ENCODE measurements around the gene WSCD1. TPM values are rescaled to one million over a fixed set of nuclear protein-coding genes. Genes with fewer than 3 reads are reported as not detected.

Gene WSCD1
- total and polyA plus RNA-seq, 2 donors (not counting 3 experiments of a cell fraction or from before 2014, with no cell fraction given), result 21.5 to 49.4 TPM

DNA sequence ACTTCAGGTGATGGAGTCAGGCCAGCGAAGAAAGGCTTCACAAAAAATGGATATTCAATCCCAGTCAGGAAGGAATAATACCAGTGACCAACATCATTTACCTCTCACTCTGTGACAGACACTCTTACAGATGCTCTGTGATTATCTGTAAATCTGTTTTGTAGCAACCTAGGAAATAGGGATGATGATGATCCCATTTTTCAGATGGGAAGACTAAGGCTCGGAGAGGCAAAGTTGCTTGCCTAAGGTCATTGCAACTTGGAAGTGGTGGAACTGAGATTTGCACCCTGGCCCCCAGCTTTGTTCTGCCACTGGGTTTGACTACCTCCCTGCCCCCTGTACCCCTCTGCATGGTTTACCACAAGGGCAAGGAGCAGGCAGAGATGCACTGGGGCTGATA lies 14.1 kb upstream of the WSCD1 start:
- Histone ChIP-seq H3K27ac (ENCODE audit: insufficient read depth, low read depth, low read length) (no peak overlapping the region), H3K9ac (replicated peaks; ENCODE audit: extremely low read depth, insufficient read depth, low read length) (no peak overlapping the region), H3K4me1 (ENCODE audit: control insufficient read depth, extremely low read depth, insufficient read depth, low read length) (no peaks in the 10 kb centered on the region), H3K27me3 (ENCODE audit: control insufficient read depth in 2 of 2, insufficient read depth in 2 of 2, low read length in 2 of 2) (no peaks in the 10 kb centered on the region), H3K9me3 (replicated peaks; ENCODE audit: control insufficient read depth, insufficient read depth, low read length) (no peaks in the 10 kb centered on the region), H3K9me1 (replicated peaks; ENCODE audit: control insufficient read depth, extremely low read depth, insufficient read depth, low read length) (no peaks in the 10 kb centered on the region), H4K20me1 (replicated peaks; ENCODE audit: control insufficient read depth, extremely low read depth, insufficient read depth, low read length) (no peaks in the 10 kb centered on the region), H3K79me2 (ENCODE audit: control insufficient read depth, insufficient read depth, low read length) (no peaks in the 10 kb centered on the region), H3K4me2 (ENCODE audit: insufficient read depth, low read length) (no peak overlapping the region), H3K4me3 (replicated peaks in 1 of 3; ENCODE audit: insufficient read depth in 1 of 3, low read depth in 1 of 3, low read length in 3 of 3) (no peak overlapping the region), H2AFZ (ENCODE audit: low read depth, low read length) (no peak overlapping the region), H3K36me3 (ENCODE audit: control insufficient read depth in 2 of 2, extremely low read depth in 1 of 2, insufficient read depth in 2 of 2, low read length in 2 of 2) (no peaks in the 10 kb centered on the region)
- FAIRE-seq (no peak), DNase-seq (ENCODE audit: low read depth, low spot score) (no peak)
- intact Hi-C loops (cut with micrococcal nuclease) (no loop called here), dilution Hi-C loops (cut with MboI; ENCODE audit: extremely low pct_ligation_motif_present, low sequenced_read_pairs) (no loop called here)
- CTCF ChIA-PET, result interaction anchor here (1.6 kb wide), 1 partner anchor 13 kb away, joined by 5 read pairs; no protein-coding TSS in a partner anchor
- POLR2A ChIA-PET, result interaction anchor here (0.6 kb wide), 1 partner anchor 97 kb away, joined by 4 read pairs; no protein-coding TSS in a partner anchor
- BruUV-seq (replicated peaks), result no TSS peak
- no peak for TF ChIP-seq GATA2 (IDR thresholded peaks at IDR 0.05; ENCODE audit: insufficient read depth, insufficient read length, low read depth, low read length)
- no peak for TF ChIP-seq POLR2AphosphoS5 (IDR thresholded peaks at IDR 0.05; ENCODE audit: insufficient read depth, low read depth, low read length)
- TF ChIP-seq FOS (IDR thresholded peaks at IDR 0.05; ENCODE audit: borderline replicate concordance, insufficient read depth, low read length), result no peak
- no peak for TF ChIP-seq MAX (IDR thresholded peaks at IDR 0.05; ENCODE audit: insufficient read depth, insufficient read length)
- TF ChIP-seq JUN (IDR thresholded peaks at IDR 0.05; ENCODE audit: borderline replicate concordance, insufficient read depth, insufficient read length, low read depth), result no peak
- TF ChIP-seq POLR2A (IDR thresholded peaks at IDR 0.05; ENCODE audit: low read depth, low read length), result no peak

GRCh38 chr17:6057562-6057961 lies 12.6 kb upstream of the WSCD1 start:
- FAIRE-seq (no peak), DNase-seq (ENCODE audit: low read depth, low spot score) (no peak)
- H3K9me1 ChIP-seq (replicated peaks; ENCODE audit: control insufficient read depth, extremely low read depth, insufficient read depth, low read length), result no peaks in the 10 kb centered on the region
- no peak for TF ChIP-seq POLR2A (IDR thresholded peaks at IDR 0.05; ENCODE audit: low read depth, low read length)
- TF ChIP-seq FOS (IDR thresholded peaks at IDR 0.05; ENCODE audit: borderline replicate concordance, insufficient read depth, low read length), result no peak
- no peak for TF ChIP-seq EZH2 (IDR thresholded peaks at IDR 0.05; ENCODE audit: borderline replicate concordance, low read depth, low read length, severe bottlenecking)
- TF ChIP-seq, protein P1, sequence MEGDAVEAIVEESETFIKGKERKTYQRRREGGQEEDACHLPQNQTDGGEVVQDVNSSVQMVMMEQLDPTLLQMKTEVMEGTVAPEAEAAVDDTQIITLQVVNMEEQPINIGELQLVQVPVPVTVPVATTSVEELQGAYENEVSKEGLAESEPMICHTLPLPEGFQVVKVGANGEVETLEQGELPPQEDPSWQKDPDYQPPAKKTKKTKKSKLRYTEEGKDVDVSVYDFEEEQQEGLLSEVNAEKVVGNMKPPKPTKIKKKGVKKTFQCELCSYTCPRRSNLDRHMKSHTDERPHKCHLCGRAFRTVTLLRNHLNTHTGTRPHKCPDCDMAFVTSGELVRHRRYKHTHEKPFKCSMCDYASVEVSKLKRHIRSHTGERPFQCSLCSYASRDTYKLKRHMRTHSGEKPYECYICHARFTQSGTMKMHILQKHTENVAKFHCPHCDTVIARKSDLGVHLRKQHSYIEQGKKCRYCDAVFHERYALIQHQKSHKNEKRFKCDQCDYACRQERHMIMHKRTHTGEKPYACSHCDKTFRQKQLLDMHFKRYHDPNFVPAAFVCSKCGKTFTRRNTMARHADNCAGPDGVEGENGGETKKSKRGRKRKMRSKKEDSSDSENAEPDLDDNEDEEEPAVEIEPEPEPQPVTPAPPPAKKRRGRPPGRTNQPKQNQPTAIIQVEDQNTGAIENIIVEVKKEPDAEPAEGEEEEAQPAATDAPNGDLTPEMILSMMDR (IDR thresholded peaks at IDR 0.05; ENCODE audit: extremely low read depth in 1 of 2, insufficient read depth in 1 of 2, low read depth in 1 of 2, low read length in 2 of 2), result no peak
- TF ChIP-seq MAX (IDR thresholded peaks at IDR 0.05; ENCODE audit: insufficient read depth, insufficient read length), result no peak
- TF ChIP-seq POLR2AphosphoS5 (IDR thresholded peaks at IDR 0.05; ENCODE audit: insufficient read depth, low read depth, low read length), result no peak
- TF ChIP-seq MYC (IDR thresholded peaks at IDR 0.05; ENCODE audit: low read depth, low read length), result no peak
- TF ChIP-seq JUN (IDR thresholded peaks at IDR 0.05; ENCODE audit: borderline replicate concordance, insufficient read depth, insufficient read length, low read depth), result no peak
- TF ChIP-seq GATA2 (IDR thresholded peaks at IDR 0.05; ENCODE audit: insufficient read depth, insufficient read length, low read depth, low read length), result no peak
- H3K27me3 ChIP-seq (ENCODE audit: control insufficient read depth in 2 of 2, insufficient read depth in 2 of 2, low read length in 2 of 2), result no peaks in the 10 kb centered on the region
- no peaks in the 10 kb centered on the region for H3K79me2 ChIP-seq (ENCODE audit: control insufficient read depth, insufficient read depth, low read length)
- H3K36me3 ChIP-seq (ENCODE audit: control insufficient read depth in 2 of 2, extremely low read depth in 1 of 2, insufficient read depth in 2 of 2, low read length in 2 of 2), result no peaks in the 10 kb centered on the region
- no peak overlapping the region for H3K9ac ChIP-seq (replicated peaks; ENCODE audit: extremely low read depth, insufficient read depth, low read length)
- ChIA-PET POLR2A (no interaction called here), CTCF (interaction anchor here (1.0 to 1.3 kb wide), 2 partner anchors 11 to 13 kb away, joined by 4 to 6 read pairs; no protein-coding TSS in a partner anchor)
- peaks cover 4% of the 10 kb centered on the region for H3K4me1 ChIP-seq (ENCODE audit: control insufficient read depth, extremely low read depth, insufficient read depth, low read length)
- dilution Hi-C loops (cut with MboI; ENCODE audit: extremely low pct_ligation_motif_present, low sequenced_read_pairs), result no loop called here
- intact Hi-C loops (cut with micrococcal nuclease), result no loop called here
- H3K4me2 ChIP-seq (ENCODE audit: insufficient read depth, low read length), result no peak overlapping the region
- no TSS peak for BruUV-seq (replicated peaks)
- H3K4me3 ChIP-seq (replicated peaks in 1 of 3; ENCODE audit: insufficient read depth in 1 of 3, low read depth in 1 of 3, low read length in 3 of 3), result no peak overlapping the region
- H4K20me1 ChIP-seq (replicated peaks; ENCODE audit: control insufficient read depth, extremely low read depth, insufficient read depth, low read length), result no peaks in the 10 kb centered on the region
- no peak overlapping the region for H2AFZ ChIP-seq (ENCODE audit: low read depth, low read length)
- H3K27ac ChIP-seq (ENCODE audit: insufficient read depth, low read depth, low read length), result no peak overlapping the region
- H3K9me3 ChIP-seq (replicated peaks; ENCODE audit: control insufficient read depth, insufficient read depth, low read length), result no peaks in the 10 kb centered on the region

All from endothelial cell of umbilical vein (primary cell).